GM19455 (cell line): ENCODE data around the gene PLB1.

Experiments used
- ATAC-seq: cut with Tn5 transposase; IDR thresholded peaks from one replicate; pipeline ENCODE4 v1.9.1; 2021; ENCODE audit not compliant: unreplicated experiment

The PLB1 gene, protein sequence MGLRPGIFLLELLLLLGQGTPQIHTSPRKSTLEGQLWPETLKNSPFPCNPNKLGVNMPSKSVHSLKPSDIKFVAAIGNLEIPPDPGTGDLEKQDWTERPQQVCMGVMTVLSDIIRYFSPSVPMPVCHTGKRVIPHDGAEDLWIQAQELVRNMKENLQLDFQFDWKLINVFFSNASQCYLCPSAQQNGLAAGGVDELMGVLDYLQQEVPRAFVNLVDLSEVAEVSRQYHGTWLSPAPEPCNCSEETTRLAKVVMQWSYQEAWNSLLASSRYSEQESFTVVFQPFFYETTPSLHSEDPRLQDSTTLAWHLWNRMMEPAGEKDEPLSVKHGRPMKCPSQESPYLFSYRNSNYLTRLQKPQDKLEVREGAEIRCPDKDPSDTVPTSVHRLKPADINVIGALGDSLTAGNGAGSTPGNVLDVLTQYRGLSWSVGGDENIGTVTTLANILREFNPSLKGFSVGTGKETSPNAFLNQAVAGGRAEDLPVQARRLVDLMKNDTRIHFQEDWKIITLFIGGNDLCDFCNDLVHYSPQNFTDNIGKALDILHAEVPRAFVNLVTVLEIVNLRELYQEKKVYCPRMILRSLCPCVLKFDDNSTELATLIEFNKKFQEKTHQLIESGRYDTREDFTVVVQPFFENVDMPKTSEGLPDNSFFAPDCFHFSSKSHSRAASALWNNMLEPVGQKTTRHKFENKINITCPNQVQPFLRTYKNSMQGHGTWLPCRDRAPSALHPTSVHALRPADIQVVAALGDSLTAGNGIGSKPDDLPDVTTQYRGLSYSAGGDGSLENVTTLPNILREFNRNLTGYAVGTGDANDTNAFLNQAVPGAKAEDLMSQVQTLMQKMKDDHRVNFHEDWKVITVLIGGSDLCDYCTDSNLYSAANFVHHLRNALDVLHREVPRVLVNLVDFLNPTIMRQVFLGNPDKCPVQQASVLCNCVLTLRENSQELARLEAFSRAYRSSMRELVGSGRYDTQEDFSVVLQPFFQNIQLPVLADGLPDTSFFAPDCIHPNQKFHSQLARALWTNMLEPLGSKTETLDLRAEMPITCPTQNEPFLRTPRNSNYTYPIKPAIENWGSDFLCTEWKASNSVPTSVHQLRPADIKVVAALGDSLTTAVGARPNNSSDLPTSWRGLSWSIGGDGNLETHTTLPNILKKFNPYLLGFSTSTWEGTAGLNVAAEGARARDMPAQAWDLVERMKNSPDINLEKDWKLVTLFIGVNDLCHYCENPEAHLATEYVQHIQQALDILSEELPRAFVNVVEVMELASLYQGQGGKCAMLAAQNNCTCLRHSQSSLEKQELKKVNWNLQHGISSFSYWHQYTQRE (N-terminal part only)

DNA sequence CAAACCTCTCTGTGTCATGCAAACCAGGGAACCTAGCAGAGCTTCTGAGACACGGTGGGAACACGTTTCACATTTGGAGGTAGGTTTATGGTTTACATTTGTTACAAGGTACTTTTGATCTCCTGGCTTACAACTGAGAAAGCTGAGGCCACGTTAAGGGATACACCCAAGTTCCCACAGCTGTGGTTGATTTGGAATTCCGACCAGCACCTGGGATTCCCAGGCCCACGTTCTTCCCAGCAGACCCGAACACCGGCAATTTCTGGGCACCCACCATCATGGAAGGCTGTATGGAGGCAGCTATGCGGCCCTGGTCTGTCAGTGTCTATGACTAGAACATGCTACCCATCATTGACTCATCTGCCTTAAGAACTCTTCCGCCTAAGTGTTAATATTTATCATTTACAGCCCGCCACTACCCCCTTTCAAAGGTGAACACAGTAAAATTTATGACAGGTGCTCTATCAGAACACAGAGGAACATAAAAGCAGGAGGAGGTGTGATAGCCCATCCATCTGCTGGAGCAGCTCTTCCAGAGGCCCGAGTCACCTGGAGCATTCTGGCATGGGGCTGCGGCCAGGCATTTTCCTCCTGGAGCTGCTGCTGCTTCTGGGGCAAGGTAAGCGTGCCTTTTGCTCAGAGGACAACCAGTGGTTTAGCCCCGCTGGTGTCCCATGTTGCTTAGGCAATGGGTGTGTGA lies at the start of gene PLB1:
TSS of gene PLB1 (plus strand) at position 510 of the 700 bp plus-strand sequence. CDS start at position 565, 55 bp downstream.
- ATAC-seq, result no peak

- no peak for ATAC-seq
Measured at GRCh38 chr2:28446531-28446930, 49.3 kb upstream of the PLB1 start.

GRCh38 chr2:28447086-28447485 lies 48.8 kb upstream of the PLB1 start:
- no peak for ATAC-seq

DNA sequence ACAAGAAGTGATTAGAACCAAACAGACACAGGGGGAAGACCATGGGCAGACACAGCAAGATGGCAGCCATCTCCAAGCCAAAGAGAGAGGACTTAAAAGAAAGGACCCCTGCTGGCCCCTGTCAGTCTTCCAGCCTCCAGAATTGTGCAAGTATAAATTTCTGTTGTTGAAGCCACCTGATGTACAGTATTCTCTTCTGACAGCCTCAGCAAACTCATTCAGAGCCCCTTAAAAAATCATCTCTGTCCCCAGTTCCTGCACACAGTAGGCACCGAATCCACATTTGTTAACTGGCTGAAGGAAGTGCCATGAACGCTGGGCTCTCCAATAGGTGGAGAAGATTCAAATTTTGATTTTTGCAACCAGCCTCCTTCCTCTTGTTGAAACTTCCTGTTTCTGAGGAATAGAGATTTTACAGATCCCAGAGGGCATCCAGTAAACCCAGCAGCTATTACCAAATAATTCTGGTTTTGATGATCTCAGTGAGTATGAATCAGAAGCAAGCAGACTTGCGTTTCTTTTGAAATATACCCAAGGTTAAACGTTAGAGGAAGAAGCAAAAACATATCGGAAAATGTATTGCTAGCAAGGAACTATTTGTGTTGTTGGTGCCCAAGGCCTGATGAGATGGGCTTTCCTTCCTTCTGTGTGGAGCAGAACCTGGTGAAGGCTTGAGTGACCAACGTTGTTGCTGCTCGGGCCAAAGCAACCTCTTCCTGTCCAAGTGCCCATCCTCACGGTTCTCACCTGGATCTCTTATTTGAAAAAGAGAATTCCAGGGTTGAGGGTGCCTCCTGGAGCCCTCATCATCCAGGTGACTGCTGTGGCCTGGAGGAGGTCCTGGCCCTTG lies 47.7 kb upstream of the PLB1 start:
- no peak for ATAC-seq

DNA sequence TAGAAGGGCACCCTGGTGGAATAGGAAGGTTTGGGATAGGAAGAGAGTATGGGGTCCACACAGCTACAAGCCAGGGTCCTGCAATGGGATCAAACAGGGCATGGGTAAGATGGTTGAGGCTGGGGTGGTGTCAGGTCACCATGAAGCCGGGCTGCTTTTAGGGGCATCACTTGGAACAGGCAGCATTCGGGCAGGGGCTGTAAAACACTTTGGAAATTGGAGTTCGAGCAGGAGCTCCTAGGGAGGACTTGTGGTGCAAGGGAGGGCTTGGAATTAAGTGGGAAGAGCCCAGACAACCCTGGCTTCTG lies 47.1 kb upstream of the PLB1 start:
- ATAC-seq, result no peak

- ATAC-seq, result no peak
Measured at GRCh38 chr2:28449126-28449487, 46.8 kb upstream of the PLB1 start.

GRCh38 chr2:28449488-28450395 lies 46.1 kb upstream of the PLB1 start:
- no peak for ATAC-seq

- no peak for ATAC-seq
Measured at GRCh38 chr2:28450901-28451565, 44.8 kb upstream of the PLB1 start.

GRCh38 chr2:28451793-28452533 lies 43.9 kb upstream of the PLB1 start:
- no peak for ATAC-seq

DNA sequence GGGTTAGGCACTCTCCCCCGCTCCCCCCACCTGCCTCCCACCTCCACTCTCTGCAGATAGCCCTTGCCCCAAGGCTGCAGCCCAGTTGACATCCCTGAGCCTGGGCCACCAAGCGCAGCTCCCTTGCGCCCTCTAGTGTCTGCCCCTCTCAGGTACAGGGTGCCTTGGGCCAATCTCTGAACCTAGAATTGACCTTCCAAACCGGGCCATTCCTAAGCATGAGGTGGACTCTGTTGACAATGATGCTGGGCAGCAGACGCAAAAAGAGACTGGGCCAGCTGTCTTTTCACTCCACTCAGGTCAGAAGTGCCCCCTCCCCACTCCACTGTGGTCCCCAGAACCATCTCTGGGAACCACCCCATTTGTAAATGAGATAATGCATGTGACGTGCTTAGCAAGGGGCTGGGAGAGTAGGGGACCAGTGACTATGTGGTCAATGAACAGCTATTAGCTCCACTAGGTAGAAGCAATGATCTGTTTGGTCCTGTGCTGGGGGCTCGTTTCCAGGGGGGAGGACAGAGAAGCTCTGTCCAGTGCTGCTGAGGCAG lies 43.3 kb upstream of the PLB1 start:
- ATAC-seq, result no peak

DNA sequence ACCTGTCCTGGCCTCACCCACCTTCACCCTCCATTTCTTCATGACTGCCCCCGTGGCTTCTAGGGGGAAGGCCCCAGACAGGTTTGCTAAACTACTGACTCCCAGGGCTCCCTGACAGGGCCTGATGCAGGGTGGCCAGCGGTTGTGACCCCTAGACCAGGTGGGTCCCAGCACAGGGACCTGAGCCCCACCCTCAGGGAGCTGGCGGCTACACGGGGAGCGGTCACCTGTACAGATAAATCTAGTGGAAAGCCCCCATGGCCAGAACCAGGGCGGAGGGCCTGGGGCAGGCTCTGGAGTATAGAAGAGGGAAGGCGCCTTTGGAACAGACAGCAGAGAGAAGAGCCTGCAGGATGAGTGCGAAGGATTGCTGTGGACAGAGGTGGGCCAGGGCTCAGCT lies 42.5 kb upstream of the PLB1 start:
- ATAC-seq, result no peak

DNA sequence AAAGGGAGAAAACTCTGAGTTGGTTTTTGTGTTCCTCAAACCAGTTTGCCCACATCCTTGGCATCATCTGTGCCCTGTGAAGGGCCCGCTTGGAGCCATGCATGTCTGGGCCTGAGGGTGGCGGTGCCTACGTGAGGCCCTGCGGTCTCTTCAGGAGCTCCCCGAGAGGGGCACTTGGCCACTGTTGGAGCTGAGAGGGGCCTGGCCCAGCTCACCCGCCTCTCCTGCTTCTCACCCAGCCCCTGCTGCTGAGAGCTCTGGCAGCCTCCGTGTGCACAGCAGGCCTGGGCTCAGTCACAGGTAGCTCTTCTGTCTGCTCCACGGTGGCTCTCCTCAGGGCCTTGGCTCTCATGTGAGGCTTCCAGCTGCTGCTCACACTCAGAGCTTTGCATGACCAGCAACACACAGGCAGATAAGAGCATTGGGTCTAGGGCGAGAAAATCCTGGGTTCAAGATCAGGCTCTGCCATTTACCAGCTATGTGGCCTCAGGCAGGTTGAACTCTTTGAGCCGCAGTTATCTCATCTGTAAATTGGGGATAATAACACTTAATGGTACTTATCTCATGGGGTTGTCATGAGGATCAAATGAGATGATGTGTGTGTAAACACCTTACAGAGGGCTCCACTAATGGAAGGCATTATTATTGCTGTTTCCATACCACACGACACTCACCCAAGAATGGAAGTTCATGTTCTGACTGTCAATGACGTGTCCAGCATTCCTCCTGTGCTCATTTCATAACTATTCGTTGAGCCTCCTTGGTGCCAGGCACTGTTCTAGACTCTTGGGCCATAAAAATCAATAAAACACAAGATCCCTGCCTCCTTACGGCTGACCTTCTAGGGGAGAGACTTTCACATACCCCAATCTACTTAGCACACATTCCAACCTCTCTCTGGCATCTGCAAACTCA lies 41.6 kb upstream of the PLB1 start:
- no peak for ATAC-seq

DNA sequence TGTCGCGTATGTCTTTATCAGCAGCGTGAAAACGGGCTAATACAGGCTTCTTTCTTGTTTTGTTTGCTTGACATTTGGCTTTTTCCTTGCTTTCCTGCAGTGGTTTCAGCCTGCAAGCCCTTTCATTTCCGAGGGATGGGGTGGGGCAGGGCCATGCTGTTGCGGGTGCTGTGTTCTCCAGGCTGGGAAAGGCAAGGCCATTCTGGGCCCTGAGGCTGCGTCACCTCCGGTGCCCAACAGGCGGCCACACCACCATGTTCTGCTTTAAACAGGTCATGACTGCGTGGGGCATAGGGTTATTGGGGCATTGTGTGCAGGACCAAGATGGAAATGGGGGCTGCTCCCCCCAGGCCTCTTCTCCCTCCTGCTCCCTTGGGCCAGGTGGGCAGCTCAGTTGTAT lies 38.6 kb upstream of the PLB1 start:
- ATAC-seq, result no peak

DNA sequence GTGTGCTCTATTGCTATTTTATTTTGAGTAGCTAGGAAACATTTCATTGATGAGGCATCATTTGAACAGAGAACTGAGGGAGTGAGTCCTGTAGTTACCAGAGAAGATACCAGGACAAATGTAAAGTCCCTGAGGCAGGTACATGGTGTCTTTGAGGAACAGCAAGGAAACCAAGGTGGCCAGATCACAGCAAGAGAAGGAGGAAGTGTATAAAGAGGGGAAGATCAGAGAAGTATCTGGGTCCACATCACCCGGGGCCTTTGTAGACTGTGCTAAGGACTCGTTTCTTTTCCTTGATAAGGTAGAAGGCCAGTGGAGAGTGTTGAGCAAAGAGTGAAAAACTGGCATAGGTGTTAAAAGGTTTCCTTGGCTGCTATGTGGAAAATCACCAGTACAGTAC lies 34.8 kb upstream of the PLB1 start:
- no peak for ATAC-seq

GRCh38 chr2:28462122-28462521 lies 33.7 kb upstream of the PLB1 start:
- ATAC-seq, result no peak

- no peak for ATAC-seq
Measured at GRCh38 chr2:28463211-28463816, 32.5 kb upstream of the PLB1 start.
